Subcutaneous adipose tissue (tissue), 4 donors: Measurements from ENCODE around the gene DIAPH2. TPM values are rescaled to one million over a fixed set of nuclear protein-coding genes. Genes with fewer than 3 reads are reported as not detected.

Source experiments
- CTCF ChIP-seq: fragments of 450-650 bp; IDR thresholded peaks from one replicate; pipeline ENCODE4 v1.5.1; 2016; ENCODE audit warnings: low read depth, mild to moderate bottlenecking, control low read depth, antibody characterized with exemption, moderate library complexity
- total RNA-seq, 4 donors: library from RNA; depleted of rRNA; stranded (reverse); fragments of >200 nt; gene quantifications; one replicate each; pipeline ENCODE4 v1.1.0, GENCODE V29; 2016

The DIAPH2 gene
- total RNA-seq, 4 donors from 2014 or later: 45.0 to 84.6 (median 54.2) TPM

DNA sequence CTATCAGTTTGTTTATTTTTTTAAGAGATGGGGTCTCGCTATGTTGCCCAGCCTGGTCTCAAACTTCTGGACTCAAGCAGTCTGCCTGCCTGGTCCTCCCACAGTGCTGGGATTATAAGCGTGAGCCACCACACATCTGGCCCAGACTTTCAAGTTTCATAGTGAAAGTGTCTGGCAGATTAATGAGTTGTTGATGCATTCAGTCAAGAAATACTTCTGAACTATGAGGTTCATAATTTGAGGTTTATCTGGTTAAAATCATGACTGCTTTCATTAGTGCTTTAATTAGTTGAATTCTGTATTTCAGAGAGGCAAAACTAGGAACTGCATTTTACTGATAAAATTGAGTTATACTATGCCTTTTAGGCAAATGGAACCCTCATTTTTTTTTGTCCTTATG lies 837.7 kb downstream of the DIAPH2 start:
- no peak for TF ChIP-seq CTCF

- TF ChIP-seq CTCF: no peak
Observed at GRCh38 chrX:97524340-97524739, 839.7 kb downstream of the DIAPH2 start.

GRCh38 chrX:97524997-97525396 lies 840.4 kb downstream of the DIAPH2 start:
- TF ChIP-seq CTCF: no peak

GRCh38 chrX:97525981-97526380 lies 841.3 kb downstream of the DIAPH2 start:
- TF ChIP-seq CTCF: no peak

DNA sequence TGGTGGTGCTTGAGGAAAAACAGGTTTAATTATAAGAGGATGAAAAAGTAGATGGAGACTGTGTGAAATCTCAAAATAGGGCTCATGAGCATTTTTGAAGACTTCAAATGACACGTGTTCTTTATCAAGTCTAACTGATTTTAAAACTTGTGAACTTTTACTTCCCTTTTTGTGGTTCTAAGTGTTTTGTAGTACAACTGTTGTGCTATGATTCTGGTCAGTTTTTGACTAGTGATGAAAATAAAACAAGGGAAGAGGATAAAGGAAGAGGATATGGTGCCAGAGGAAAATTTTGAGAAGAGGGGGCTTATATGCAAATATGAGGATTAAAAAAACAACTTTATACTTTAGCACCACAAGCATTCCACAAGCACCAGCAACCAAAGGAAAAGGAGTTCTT lies 843.1 kb downstream of the DIAPH2 start:
- TF ChIP-seq CTCF: no peak

GRCh38 chrX:97529536-97530200 lies 845.0 kb downstream of the DIAPH2 start:
- no peak for TF ChIP-seq CTCF

GRCh38 chrX:97531825-97532224 lies 847.2 kb downstream of the DIAPH2 start:
- no peak for TF ChIP-seq CTCF
